Mononuclear cell (primary cell): ENCODE measurements around the gene GUK1. TPM values are rescaled to one million over a fixed set of nuclear protein-coding genes. Genes with fewer than 3 reads are reported as not detected.

Source experiments
- H3K27me3 ChIP-seq: 2 replicates; pipeline ENCODE4 v1.6.0; 2011; ENCODE audit warnings: low read length, control low read depth; ENCODE audit not compliant: insufficient read depth
- H3K4me1 ChIP-seq: 2 replicates; pipeline ENCODE4 v1.5.1; 2011; ENCODE audit warnings: mild to moderate bottlenecking, low read length, control low read depth; ENCODE audit not compliant: insufficient read depth
- H3K4me3 ChIP-seq: 2 replicates; pipeline ENCODE4 v1.5.1; 2011; ENCODE audit warnings: mild to moderate bottlenecking, low read length, moderate library complexity
- H3K9me3 ChIP-seq: 2 replicates; pipeline ENCODE4 v1.5.1; 2011; ENCODE audit warnings: low read depth, mild to moderate bottlenecking, control low read depth, low read length
- total RNA-seq: library from RNA; depleted of rRNA; stranded (reverse); fragments of >200 nt; gene quantifications from one replicate; pipeline ENCODE4 v1.2.3, GENCODE V29; 2012

Gene GUK1
- total RNA-seq, 1 donor: 190 TPM

DNA sequence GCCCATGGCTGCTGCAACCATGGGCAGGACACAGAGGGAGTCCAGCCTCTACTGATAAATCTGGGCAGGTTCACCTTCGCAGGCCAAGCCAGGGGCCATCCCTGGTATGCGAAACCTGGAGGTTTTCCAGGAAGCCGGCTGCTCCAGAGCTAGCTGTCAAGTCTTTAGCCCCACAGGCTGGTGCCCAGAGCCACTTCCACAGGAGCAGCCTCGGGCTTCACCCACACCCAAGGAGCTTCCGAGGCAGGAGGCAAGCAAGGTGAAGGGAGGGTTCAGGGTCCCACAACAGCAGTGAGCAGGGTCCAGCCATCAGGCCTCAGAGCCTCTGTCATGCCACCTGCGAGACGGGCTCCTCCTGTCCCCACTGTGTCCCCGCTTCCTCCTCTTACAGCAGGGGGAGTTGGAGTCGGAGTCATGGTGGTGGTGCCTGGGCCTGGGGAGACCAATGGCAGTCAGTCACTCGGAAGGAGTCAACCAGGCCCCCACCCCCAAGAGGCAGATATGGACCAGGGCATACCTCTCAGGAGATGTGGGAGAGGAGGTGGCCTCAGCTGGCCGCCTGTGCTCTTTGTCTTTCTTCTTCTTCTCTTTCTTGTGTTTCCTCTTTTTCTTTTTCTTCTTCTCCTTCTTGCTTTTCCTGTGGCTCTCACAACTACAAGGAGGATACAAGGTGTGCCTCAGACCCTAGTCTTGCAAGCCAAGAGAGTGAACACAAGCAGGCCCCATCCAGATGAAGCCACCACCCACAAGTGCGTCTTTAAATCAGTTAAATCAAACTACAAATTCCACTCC is 39.1 kb upstream of the GUK1 start:
- H3K4me1 ChIP-seq: peaks cover 30% of the 10 kb centered on the region
- no peak overlapping the region for H3K4me3 ChIP-seq

DNA sequence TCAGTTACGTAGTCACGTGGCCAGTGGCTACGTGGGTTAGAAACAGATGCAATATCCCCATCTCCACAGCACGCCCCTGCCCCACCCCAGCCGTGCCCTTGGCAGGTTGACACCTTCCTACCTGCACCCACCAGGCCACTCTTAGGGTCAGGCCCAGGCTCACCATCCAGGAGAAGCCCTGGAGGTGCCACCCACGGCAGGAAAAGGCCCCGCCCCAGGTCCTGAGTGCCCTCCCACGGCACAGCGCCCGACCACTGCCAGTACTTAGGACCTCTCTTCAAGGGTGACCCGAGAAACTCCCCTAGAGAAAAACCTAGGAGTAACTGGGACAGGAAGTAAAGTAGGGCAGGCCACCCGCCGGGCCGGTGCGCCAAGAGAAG is 38.5 kb upstream of the GUK1 start:
- Histone ChIP-seq H3K9me3 (no peaks in the 10 kb centered on the region), H3K4me1 (peaks cover 30% of the 10 kb centered on the region), H3K4me3 (no peak overlapping the region), H3K27me3 (no peaks in the 10 kb centered on the region)

More for the DNA sequence above, 39.1 kb upstream of the GUK1 start:
- H3K27me3 ChIP-seq: no peaks in the 10 kb centered on the region
- no peaks in the 10 kb centered on the region for H3K9me3 ChIP-seq

DNA sequence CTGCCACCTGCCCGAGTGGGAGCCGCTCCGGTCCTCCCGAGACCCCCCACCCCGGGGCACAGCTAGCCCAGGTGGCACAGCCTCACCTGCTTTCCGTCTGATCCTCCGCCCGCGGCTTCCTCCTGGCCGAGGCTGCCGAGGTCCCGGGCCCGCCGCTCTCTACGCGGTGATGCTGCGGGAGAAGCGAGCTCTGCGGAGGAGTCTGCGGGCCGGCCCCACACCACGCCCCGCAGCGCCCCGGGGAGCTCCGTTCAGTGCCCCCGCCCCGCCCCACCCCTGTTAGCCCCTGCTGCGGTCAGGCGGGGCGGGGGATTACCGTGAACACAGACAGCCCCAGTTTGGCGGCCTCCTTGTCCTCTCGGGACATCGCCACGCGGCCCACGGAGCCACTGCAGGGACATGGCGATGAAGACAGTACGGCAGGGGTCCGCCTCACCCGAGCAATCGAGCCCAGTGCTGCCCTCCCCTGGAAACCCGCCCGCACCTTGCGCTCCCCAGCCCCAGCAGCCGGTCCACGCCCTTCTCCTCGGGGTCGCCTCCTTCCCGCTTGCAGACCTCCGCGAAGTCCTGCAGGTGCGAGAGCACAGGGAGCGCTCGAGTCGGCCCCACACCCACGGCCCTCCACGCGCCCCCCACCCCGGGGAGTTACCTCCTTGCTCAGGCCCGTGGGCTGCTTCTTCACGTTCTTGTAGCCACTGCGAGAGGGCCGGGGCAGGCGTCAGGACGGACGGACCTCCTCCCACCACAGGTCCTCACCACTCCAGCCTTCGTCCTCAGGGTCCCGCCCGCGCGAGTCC is 37.9 kb upstream of the GUK1 start:
- H3K4me3 ChIP-seq: peak overlapping the region; percentile 90
- H3K27me3 ChIP-seq: no peaks in the 10 kb centered on the region
- H3K4me1 ChIP-seq: peaks cover 30% of the 10 kb centered on the region
- no peaks in the 10 kb centered on the region for H3K9me3 ChIP-seq

DNA sequence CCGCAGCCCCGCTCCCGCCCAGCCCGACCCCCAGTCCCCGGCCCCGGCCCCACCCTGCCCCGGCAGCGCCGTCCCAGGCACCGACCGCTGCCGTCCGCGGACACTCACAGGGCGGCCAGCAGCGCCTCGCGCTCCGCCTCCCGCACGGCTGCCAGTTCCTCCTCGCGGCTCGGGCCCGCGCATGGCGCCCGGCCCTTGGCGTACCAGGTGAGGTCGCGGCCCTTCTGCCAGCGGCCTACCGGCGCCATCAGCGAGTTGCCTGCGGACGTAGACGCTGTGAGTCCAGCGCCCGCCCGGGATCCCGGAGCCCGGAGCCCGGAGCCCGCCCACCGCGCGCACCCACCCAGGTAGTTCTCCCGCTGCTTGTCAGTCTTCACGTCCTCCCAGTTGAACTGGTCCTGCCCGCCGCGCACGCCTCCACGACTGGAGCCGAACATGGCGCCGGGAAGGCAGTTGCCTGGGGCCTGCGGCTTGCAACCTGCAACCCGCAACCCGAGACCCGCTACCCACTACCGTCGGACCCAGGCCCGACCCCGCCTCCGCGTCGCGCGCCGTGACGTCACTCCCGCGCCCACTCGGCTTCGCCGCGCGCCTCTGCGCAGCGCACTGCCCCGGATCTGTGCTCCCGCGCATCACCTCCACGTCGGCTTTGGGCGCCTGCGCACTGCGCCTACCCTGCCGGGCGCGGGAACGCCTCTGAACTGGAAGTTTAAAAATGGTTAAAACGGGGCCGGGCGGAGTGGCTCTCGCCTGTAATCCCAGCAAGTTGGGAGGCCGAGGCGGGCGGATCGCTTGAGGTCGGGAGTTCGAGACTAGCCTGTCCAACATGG is 37.1 kb upstream of the GUK1 start, which contains the start of gene C1orf35:
C1orf35 (minus strand) TSS at position 535 of the 830 bp plus-strand sequence; CDS start at position 437, 98 bp downstream.
- H3K4me3 ChIP-seq: peak within 1 kb of the TSS; percentile 90
- no peaks in the 10 kb centered on the region for H3K27me3 ChIP-seq
- H3K4me1 ChIP-seq: peaks cover 36% of the 10 kb centered on the region
- no peaks in the 10 kb centered on the region for H3K9me3 ChIP-seq

DNA sequence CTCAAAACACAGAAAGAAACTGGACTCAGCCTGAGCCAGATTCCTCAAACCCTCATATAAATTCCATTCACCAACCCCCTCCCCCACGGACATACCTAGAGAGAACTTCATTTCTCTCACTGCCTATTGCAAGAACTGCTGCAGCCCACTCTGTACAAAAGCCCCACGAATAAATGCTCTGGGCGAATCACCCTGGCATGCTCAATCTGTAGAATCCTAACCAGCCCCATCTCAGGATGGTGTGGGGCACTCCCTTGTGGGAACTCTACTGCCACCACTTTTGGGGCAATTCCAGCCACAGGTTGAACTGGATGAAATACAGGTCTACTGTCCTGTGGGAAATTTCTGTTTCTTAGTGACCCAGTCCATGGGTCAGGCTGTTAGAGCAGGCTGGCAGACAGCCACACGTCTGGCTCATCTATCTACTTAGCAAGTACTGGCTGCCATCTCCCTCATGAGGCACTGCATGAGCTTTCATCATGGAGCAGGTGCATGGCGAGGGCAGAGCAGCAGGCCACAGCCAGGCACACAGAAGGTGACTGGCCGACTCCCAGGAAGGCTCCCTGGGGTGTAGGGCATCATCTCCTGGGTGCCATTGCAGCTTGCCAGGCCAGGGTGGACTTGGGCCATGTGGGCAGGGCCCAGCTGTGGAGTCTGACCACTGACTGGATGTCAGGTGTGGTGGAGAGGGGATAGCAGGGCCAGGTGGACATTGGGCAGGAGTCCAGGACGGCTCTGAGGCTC is 35.4 kb upstream of the GUK1 start:
- H3K4me3 ChIP-seq: no peak overlapping the region
- no peaks in the 10 kb centered on the region for H3K27me3 ChIP-seq
- H3K4me1 ChIP-seq: peaks cover 48% of the 10 kb centered on the region
- no peaks in the 10 kb centered on the region for H3K9me3 ChIP-seq

GRCh38 chr1:228105270-228105995 is 34.6 kb upstream of the GUK1 start:
- Histone ChIP-seq H3K27me3 (no peaks in the 10 kb centered on the region), H3K4me1 (peaks cover 53% of the 10 kb centered on the region), H3K4me3 (no peak overlapping the region), H3K9me3 (no peaks in the 10 kb centered on the region)

DNA sequence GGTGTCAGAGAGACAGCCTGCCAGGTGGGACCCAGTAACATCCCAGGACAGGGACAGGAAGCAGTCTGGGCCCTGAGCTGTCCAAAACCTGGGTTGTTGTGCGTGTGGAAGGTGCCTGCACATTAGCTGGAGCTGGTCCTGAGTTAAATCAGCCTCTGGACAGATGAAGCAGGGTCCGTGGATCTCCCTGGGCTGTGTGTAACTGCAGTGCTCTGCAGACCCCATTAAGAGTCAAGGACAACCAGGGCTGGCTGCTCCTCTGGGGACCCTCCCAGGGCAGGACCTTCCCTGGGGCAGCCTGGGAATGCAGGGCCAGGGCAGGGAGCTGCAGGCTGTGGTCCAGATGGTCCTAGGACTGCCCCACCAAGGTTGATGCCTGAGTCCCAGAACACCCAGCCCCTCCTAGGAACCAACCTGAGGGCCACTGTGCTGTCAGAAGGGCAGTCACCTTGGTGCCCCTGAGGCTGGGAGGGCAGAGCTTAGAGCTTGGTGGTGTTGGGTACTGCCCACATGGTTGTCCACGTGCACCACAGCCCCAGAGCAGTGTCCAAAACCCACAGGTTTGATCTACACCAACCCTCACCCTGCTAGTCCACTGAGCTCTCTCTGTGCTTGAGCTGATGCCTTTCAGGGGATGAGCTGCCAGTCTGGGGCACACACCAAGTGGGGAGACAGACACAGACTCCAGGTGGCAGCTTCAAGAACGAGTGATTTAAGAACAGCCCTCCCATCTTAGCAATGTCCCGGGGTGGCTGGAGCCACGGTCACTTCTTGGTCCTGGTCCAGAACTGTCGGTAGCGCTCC is 33.9 kb upstream of the GUK1 start:
- H3K27me3 ChIP-seq: no peaks in the 10 kb centered on the region
- H3K4me1 ChIP-seq: peaks cover 47% of the 10 kb centered on the region
- H3K4me3 ChIP-seq: no peak overlapping the region
- H3K9me3 ChIP-seq: no peaks in the 10 kb centered on the region

DNA sequence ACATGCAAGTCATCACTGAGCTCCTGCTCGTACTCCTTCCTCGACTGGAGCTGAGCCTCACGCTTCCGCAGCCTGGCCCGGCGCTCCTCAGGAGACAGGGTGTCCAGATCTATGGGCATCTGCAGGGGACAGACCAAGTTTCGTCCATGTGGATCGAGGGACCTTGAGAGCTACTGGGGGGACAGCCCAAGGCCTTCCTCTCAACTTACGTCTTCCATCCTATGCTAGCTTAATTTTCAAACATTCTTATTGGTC is 33.4 kb upstream of the GUK1 start:
- no peaks in the 10 kb centered on the region for H3K27me3 ChIP-seq
- no peaks in the 10 kb centered on the region for H3K9me3 ChIP-seq
- no peak overlapping the region for H3K4me3 ChIP-seq
- H3K4me1 ChIP-seq: peaks cover 41% of the 10 kb centered on the region

DNA sequence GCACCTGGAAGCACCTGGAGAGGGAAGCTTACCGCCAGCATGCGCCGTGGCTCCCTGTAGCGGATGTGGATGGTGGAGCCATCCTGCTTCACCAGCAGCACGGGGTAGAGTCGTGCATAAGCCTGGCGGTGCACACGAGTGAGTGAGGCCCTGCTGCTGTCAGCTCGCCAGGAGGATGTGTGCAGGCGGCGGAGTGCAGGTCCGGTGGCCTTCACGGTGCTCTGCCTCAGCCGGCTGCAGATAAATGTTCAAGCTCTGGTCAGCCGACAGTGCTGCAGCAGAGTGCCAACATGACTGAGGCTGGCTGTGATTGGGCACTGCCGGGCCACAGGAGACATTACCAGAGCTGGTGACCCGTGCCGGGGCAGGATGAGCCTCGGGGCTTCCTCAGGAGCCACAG is 32.4 kb upstream of the GUK1 start:
- H3K27me3 ChIP-seq: no peaks in the 10 kb centered on the region
- no peaks in the 10 kb centered on the region for H3K9me3 ChIP-seq
- no peak overlapping the region for H3K4me3 ChIP-seq
- peaks cover 37% of the 10 kb centered on the region for H3K4me1 ChIP-seq

GRCh38 chr1:228108055-228108690 is 31.9 kb upstream of the GUK1 start:
- Histone ChIP-seq H3K27me3 (no peaks in the 10 kb centered on the region), H3K4me1 (peaks cover 37% of the 10 kb centered on the region), H3K9me3 (no peaks in the 10 kb centered on the region), H3K4me3 (peak overlapping the region; percentile 63)

GRCh38 chr1:228108742-228109072 is 31.4 kb upstream of the GUK1 start:
- H3K4me1 ChIP-seq: peaks cover 33% of the 10 kb centered on the region
- peak overlapping the region; percentile 63 for H3K4me3 ChIP-seq
- H3K27me3 ChIP-seq: no peaks in the 10 kb centered on the region
- no peaks in the 10 kb centered on the region for H3K9me3 ChIP-seq

DNA sequence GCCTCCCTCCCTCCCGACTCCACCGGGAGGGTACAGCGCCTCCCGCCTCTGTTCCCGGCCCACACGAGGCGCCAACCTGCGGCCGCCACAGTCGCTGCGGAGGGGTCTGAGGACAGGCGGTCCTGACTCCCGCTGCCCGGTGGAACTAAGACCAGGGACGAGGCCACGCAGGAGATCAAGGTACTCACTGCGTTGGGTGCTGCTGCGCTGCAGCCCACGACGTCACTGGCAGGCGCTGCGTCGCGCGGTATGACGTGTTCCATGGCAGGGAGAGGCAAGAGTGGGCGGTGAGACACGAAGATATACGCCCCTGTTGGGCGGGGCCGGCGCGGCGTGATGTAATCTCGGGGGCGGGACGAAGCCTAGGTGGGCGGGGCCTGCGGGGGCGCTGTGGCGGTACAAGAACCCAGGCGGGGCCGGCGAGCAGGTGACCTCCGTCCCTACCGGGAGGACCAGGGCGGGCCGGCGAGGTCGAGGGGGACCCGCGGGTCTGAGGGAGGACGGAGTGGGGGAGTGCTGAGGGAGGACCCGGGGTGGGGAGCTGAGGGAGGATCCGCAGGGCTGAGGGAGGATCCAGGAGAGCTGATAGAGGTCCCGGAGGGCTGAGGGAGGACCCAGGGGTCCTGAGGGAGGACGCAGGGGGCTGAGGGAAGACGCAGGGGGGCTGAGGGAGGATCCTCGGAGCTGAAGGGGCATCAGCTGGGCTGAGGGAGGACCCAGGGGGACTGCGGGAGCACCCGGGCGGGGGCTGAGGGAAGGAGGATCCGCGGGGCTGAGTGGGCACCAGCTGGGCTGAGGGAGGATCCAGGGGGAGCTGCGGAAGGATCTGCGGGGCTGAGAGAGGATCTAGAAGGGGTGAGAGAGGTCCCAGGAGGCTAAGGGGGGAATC is 30.8 kb upstream of the GUK1 start, which contains the start of gene MRPL55:
MRPL55 (minus strand) TSS at position 227 of the 889 bp plus-strand sequence. CDS start 1,039 bp downstream, outside the sequence.
- peak within 1 kb of the TSS; percentile 63 for H3K4me3 ChIP-seq
- no peaks in the 10 kb centered on the region for H3K27me3 ChIP-seq
- no peaks in the 10 kb centered on the region for H3K9me3 ChIP-seq
- H3K4me1 ChIP-seq: peaks cover 27% of the 10 kb centered on the region
